Measurements from ENCODE around the gene GRAMD1B.

The GRAMD1B gene

DNA sequence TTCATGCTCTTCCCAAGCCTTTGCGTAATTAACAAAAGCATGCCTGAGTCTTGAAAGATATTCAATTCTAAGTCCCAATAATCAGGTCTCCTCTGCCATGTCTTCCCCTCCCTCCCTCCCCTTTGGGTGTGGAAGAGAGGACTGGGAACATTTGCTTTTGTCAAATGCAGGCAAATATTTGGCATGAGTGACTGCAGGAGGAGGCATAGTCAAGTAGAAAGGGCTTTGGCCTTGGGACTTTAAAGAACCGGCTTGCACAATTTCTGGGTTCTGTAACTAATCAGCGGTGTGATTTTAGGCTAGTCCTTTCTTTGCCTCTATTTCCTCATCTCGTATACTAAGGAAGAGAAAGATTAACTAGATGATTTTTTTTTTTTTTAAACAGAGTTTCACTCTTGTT is 164.9 kb downstream of the GRAMD1B start:
- DNase-seq, result no peak

- no peak for DNase-seq
Observed at GRCh38 chr11:123597859-123598258, 167.8 kb downstream of the GRAMD1B start.

GRCh38 chr11:123601136-123601535 is 171.1 kb downstream of the GRAMD1B start:
- no peak for DNase-seq

GRCh38 chr11:123601743-123602142 is 171.7 kb downstream of the GRAMD1B start:
- no peak for DNase-seq

DNA sequence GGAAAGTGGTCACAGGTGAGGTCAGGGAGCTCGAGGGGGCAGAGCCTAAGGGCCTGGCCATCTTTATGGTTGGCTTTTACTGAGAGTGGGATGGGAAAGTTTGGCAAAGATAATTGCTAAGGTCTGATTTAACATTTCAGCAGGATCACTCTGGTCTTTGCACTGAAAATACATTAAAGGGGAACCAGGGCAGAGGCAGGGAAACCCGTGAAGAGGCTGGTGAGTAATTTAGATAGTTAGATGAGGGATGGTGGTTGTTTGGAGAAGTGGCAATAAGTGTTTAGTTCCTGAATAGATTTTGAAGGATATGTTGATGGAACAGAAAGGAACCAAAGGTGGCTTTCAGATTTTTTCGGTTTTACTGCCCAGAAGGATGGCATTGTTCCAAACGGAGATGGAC is 173.6 kb downstream of the GRAMD1B start:
- DNase-seq, result no peak

- no peak for DNase-seq
Observed at GRCh38 chr11:123607781-123608180, 177.7 kb downstream of the GRAMD1B start.

- DNase-seq, result no peak
Observed at GRCh38 chr11:123608371-123608770, 178.3 kb downstream of the GRAMD1B start.

DNA sequence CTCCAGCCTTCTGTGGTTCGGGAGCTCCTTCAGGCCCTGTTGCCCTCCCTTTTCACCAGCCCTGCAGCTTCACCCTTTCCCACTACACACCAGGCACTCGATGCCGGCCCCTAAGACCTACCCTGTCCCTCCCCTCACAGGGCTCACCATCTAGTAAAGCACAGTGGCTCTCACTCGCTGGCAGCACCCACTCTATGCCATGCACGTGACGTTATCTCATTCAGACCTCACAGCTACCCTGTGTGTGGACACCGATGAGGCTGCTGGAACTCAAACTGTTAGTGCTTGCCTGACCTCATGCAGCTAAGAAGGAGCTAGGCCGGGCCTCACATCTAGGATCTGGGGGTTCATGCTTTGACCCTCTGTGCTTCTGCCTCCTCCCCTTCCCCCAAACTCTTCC is 178.9 kb downstream of the GRAMD1B start:
- DNase-seq, result no peak

DNA sequence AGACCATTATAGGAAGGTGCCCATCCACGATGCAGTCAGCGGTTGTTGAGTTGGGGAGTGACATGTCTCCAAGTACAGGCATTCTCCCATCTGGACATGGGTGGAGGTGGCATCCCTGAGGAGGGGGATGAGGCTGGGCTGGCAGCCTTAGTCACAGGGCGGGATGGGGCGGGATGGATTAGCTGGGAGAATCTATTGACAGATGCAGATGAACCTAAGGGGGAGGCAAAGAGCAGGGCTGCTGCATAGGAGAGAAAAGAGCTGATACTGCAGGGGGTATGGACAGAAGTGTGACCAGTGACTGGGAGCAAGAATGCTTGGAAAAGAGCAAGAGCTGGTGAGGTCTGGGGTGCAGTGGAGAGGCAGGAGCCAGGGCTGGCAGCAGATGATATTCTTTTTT is 181.6 kb downstream of the GRAMD1B start:
- no peak for DNase-seq

- DNase-seq, result no peak
Observed at GRCh38 chr11:123616505-123617198, 186.6 kb downstream of the GRAMD1B start.

- DNase-seq, result no peak
Observed at GRCh38 chr11:123622576-123622975, 192.5 kb downstream of the GRAMD1B start.

- no peak for DNase-seq
Observed at GRCh38 chr11:123624974-123625373, 194.9 kb downstream of the GRAMD1B start.

DNA sequence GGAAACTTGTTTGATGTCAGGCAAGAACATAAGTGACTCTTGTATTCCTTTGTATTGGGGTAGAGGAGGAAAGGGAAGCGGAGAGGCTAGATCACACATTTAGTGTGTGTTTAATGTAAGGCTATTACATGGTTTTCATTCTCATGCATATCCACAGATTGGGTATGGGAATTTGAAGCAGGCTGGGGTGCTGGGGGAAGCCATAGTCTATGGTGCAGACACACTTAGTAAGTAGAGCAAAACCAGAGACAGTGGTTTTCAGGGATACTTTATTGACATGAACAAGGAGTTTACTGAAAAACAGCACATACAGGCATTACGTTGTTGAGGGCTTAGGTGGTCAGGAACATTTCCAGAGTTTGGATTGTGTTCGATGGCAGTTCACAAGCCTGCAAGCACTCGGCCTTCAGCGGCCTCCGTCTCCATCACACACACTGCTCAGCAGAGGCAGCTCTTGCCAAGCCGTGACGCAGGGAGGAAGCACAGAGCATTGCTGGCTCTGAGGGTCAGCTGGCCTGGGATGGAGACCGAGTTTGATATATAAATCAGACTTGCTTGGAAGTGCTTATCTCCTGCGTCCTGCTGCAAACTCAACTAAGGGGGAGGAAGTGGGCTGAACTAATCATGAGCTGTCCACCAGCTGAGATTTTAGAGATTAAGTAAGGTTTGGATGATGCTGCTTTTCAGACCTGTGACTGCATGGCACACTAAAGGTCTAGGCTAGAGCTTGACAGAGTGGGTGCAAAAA is 199.0 kb downstream of the GRAMD1B start:
- no peak for DNase-seq

GRCh38 chr11:123630126-123630608 is 200.1 kb downstream of the GRAMD1B start:
- no peak for DNase-seq

GRCh38 chr11:123640029-123640428 is 210.0 kb downstream of the GRAMD1B start:
- no peak for DNase-seq

- DNase-seq, result peak; percentile 26
Observed at GRCh38 chr11:123640677-123641494, 210.8 kb downstream of the GRAMD1B start.

DNA sequence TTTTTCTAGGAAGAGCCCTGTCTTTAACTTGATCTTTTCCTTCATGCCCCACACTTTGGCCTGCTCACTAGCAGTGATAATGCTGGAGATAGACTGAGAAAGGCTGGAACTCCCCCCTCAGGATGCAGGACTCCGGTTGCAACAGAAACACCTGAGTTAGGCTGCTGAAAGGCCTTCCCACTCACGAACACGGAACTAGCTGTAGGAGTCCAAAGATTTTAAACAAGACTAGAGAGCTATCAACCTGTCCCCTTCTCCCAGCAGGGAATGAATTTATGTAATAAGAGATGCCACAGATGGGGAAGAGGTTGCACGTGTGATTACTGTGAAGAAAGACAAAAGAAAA is 211.4 kb downstream of the GRAMD1B start:
- DNase-seq, result no peak

DNA sequence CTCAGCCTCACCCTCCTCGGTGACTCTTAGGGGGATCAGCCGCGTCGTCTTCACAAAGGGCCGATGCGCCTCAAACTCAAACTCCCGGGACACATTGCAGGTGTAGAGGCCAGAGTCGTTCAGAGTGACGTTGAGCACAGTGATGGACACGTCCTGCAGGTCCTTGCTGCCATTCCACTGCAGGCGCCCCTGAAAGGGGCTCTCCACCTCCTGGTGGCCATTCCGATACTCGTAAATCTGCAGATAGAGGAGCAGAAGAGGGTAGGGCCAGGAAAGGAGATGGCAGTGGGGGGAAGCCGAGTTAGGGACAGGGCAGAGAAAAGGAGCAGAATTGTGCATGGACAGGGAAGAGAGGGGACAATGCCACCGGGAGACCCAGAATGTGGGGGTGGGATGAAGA is 212.4 kb downstream of the GRAMD1B start:
- DNase-seq, result no peak

DNA sequence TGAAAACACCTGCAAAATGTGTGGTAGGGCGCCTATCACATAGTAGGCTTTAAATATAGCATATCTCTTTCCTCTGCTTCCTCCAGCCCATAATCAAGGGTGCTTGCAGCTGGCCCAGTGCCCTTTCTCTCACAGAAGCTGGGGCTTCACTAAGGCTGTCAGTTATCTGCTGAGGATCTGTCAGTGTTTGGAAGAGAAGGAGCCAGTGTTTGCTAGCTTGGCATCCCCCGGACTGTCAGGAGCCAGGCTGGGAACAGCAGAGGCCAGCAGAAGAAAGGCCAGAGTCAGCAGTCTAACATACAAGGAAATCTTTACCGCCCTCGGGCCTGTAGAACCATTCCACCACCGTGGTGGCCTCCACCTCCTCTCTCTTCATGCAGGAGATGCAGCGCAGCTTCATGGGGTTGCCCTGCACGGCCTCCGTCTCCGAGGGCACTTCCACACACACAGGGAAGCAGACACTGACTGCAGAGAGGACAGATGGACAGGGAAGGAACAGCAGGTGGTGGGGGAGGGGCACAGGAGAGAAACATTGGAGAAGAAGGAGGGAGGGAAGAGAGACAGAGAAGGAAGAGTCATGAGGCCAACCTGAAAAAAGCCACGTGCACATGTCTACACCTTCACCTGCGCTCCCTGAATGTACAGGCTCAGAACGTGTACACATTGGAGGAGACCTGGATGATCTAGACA is 215.4 kb downstream of the GRAMD1B start:
- DNase-seq, result no peak

DNA sequence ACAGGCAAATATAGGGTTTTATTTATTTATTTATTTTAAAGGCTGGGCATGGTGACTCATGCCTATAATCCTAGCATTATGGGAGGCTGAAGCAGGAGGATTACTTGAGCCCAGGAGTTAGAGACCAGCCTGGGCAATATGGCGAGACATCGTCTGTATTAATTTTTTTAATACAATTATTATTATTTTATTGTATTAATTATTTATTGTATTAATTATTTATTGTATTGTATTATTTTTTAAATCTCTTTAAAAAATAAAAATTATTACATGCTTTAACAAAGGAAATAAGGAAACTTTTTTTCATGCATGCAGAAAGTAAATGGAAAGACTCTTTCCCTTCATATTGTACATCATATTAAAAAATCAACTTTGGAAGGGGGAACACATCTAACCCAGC is 220.8 kb downstream of the GRAMD1B start:
- no peak for DNase-seq

DNA sequence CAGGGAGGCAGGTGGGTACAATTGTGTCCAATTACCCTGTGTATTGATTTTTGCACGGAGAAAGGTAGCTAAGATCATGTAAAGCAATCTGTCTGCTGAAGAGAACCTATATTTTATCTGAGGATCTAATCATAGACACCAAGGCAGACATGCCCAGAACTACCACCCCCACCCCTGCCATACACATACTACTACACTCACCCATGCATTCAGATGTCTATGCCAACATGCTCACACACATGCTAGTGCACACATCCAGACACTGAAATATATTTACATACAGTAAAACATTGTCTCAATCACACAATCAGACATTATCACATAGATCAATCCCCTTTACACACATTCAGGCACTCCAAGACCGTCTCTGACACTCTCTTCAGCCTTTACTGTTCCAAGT is 222.5 kb downstream of the GRAMD1B start:
- DNase-seq, result no peak

DNA sequence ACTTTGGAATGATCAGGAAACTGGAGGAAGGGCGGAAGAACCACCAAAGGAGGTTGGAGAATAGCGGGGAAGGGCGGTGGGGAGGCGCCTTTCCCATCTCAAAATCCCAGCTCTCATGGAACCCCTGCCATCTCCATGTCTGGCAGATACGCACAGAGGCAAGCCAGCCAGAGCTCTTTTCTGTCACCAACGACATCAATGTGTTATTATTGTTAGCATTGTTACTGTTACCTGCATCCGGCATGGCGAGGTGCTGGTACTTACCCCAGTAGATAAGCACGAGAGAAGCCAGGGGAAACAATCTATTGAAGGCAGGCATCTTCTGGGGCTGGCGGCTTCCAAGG is 223.4 kb downstream of the GRAMD1B start:
- DNase-seq, result no peak
